Measurements from ENCODE around the gene RXRA.
A peak's percentile ranks its signal among the peaks of the same experiment; 100 is the strongest.

Gene RXRA

GRCh38 chr9:134289241-134289875 lies 36.9 kb upstream of the RXRA start:
- TF ChIP-seq, protein P1, sequence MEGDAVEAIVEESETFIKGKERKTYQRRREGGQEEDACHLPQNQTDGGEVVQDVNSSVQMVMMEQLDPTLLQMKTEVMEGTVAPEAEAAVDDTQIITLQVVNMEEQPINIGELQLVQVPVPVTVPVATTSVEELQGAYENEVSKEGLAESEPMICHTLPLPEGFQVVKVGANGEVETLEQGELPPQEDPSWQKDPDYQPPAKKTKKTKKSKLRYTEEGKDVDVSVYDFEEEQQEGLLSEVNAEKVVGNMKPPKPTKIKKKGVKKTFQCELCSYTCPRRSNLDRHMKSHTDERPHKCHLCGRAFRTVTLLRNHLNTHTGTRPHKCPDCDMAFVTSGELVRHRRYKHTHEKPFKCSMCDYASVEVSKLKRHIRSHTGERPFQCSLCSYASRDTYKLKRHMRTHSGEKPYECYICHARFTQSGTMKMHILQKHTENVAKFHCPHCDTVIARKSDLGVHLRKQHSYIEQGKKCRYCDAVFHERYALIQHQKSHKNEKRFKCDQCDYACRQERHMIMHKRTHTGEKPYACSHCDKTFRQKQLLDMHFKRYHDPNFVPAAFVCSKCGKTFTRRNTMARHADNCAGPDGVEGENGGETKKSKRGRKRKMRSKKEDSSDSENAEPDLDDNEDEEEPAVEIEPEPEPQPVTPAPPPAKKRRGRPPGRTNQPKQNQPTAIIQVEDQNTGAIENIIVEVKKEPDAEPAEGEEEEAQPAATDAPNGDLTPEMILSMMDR (conservative IDR thresholded peaks at IDR 0.05; ENCODE audit: control insufficient read depth, insufficient read depth, low read depth, low read length), result no peak
- H3K4me3 ChIP-seq (ENCODE audit: control insufficient read depth, low read depth, low read length), result no peak overlapping the region
- DNase-seq (ENCODE audit: low read depth), result no peak

GRCh38 chr9:134290603-134291451 lies 35.4 kb upstream of the RXRA start:
- TF ChIP-seq, protein P1 (conservative IDR thresholded peaks at IDR 0.05; ENCODE audit: control insufficient read depth, insufficient read depth, low read depth, low read length), result no peak
- H3K4me3 ChIP-seq (ENCODE audit: control insufficient read depth, low read depth, low read length), result no peak overlapping the region
- DNase-seq (ENCODE audit: low read depth), result no peak

- H3K4me3 ChIP-seq (ENCODE audit: control insufficient read depth, low read depth, low read length), result no peak overlapping the region
- TF ChIP-seq, protein P1 (conservative IDR thresholded peaks at IDR 0.05; ENCODE audit: control insufficient read depth, insufficient read depth, low read depth, low read length), result no peak
- DNase-seq (ENCODE audit: low read depth), result no peak
These were observed 34.8 kb upstream of the RXRA start for GRCh38 chr9:134291452-134291881.

DNA sequence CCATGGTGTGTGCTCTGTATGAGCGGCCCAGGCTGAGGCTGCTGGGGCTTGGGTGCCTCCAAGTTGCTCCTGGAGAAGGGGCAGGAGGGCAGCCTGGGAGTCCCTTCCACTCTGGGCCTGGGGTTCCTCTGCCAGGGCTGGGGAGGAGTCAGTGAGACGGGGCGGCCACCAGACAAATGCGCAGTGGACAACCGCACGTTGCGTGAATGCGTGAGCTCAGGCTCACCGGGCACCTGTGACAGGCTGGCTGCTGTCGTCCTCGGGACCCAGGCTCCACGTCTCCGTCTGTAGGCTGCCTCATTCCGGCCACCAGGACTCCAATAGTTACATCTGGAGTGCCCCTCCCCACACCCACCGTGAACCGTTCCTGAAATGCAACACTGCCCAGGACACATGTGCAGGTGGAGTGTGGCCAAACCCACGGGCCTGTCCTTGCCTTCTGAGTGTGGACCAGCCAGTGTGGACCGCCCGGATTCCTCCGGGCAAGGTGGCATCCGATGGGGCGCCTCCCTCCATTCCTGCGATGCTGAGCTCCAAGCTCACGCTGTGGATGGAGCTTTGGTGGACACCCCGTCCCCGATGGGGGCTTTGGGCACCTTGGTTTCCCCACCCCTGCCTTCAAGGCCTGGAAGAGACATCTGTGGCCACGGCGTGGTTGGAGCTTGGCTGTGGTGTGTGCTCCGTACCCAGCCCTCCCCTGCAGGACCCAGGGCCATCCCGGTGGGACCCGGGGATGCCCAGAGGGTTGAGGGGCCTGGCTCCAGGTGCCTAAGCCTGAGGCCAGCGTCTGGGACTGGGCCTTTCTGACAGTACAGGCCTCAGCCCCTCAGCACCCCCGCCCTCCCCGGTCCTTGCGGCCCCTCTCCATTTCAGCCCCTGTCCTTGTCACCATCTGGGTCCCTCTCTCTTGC lies 34.0 kb upstream of the RXRA start:
- DNase-seq (ENCODE audit: low read depth), result no peak
- no peak overlapping the region for H3K4me3 ChIP-seq (ENCODE audit: control insufficient read depth, low read depth, low read length)
- TF ChIP-seq, protein P1 (conservative IDR thresholded peaks at IDR 0.05; ENCODE audit: control insufficient read depth, insufficient read depth, low read depth, low read length), result no peak

DNA sequence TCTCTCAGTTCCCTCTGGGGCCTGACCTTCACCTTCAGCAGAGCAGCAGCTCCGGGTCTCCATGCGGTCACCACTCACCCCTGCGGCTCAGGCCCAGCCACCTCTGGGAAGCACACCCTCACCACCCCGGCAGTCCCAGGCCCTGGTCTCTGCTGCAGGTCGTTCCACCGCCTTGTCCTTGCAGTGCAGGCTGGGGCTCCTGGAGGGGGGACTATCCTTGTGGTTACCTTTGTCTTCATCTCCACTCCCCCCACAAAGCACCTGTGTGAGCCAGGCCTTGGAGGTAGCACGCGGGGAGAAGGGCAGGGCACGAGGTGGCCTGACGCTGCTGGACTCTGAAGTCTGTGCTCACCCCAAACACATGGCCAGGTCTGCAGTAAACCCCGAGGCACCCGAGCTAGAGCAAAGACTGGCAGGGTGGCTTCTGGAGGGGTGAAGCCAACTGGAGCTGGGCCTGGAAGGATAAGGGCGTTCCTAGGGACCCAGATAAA lies 33.2 kb upstream of the RXRA start:
- no peak overlapping the region for H3K4me3 ChIP-seq (ENCODE audit: control insufficient read depth, low read depth, low read length)
- TF ChIP-seq, protein P1 (conservative IDR thresholded peaks at IDR 0.05; ENCODE audit: control insufficient read depth, insufficient read depth, low read depth, low read length), result no peak
- no peak for DNase-seq (ENCODE audit: low read depth)

DNA sequence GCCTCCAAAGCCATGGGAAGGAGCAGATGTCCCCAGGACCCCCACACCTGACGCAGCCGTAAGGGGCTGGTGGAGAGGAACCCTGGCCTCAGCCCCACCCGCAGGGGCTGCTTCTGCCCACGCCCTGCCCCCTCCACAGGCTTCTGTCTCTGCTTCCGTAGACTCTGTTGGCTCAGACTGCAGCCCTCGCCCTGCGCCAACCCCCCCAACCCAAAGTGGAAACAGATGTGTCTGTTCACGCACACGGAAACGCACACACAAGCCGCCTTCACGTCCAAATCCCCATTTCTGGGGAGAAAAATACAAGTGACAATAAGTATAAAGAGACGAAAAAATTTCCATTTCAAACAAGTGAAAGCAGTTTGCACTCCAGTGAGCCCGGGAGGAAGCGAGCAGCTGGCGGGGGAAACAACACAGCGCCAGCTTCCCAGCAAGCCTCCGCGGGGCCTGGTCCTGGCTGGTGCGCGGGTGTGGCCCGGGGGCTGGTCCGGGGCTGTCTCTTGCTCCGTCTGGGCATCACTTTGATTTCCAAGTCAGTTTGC lies 32.6 kb upstream of the RXRA start:
- DNase-seq (ENCODE audit: low read depth), result peak; percentile 8
- TF ChIP-seq, protein P1 (conservative IDR thresholded peaks at IDR 0.05; ENCODE audit: control insufficient read depth, insufficient read depth, low read depth, low read length), result no peak
- no peak overlapping the region for H3K4me3 ChIP-seq (ENCODE audit: control insufficient read depth, low read depth, low read length)
